C4-2B (cell line): Measurements from ENCODE around the gene ANKLE2.

ENCODE experiments used
- CTCF ChIP-seq: fragments of 450-650 bp; conservative IDR thresholded peaks from 2 replicates; pipeline ENCODE4 v1.5.1; 2017; ENCODE audit warnings: mild to moderate bottlenecking
- ZFX ChIP-seq: fragments of 450-650 bp; IDR thresholded peaks from 2 replicates; pipeline ENCODE4 v1.6.1; 2017

DNA sequence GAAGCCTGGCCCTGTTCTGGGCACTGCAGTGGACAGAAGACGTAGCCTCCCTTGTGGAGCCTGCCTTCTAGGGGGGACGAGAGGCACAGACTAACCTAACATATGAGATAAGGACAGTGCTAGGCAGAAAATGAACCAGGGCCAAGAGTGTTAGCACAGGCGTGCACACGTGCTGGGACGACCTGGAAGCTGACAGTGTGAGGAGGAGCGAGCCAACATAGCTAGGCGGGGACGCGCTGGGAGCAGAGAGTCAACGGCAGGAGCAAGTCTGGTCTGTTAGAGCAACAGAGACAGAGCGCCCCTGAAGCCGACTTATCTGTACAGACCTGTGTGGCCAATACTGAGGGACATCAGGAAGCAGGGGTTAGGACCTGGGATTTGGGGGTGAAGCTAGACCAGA is 66.2 kb downstream of the ANKLE2 start:
- TF ChIP-seq CTCF (no peak), ZFX (no peak)
